Body of pancreas (tissue), 4 donors: Measurements from ENCODE around the gene SYF2.
A peak's percentile ranks its signal among the peaks of the same experiment; 100 is the strongest.

Experiments
- POLR2A ChIP-seq, 3 donors: fragments of 450-650 bp; IDR thresholded peaks; one replicate each; pipeline ENCODE4 v1.6.1; 2016; ENCODE audit warnings: antibody characterized with exemption in 3 of 3, mild to moderate bottlenecking in 2 of 3
- TF ChIP-seq, protein P1 (sequence below), 7 experiments: fragments of 450-650 bp in 4 of 7; fragments of 200-600 bp in 3 of 7; sonication (generic) in 3 of 7; IDR thresholded peaks; one replicate each; pipeline ENCODE4 v1.5.1; 2016 to 2019; ENCODE audit warnings: antibody characterized with exemption in 7 of 7

DNA sequence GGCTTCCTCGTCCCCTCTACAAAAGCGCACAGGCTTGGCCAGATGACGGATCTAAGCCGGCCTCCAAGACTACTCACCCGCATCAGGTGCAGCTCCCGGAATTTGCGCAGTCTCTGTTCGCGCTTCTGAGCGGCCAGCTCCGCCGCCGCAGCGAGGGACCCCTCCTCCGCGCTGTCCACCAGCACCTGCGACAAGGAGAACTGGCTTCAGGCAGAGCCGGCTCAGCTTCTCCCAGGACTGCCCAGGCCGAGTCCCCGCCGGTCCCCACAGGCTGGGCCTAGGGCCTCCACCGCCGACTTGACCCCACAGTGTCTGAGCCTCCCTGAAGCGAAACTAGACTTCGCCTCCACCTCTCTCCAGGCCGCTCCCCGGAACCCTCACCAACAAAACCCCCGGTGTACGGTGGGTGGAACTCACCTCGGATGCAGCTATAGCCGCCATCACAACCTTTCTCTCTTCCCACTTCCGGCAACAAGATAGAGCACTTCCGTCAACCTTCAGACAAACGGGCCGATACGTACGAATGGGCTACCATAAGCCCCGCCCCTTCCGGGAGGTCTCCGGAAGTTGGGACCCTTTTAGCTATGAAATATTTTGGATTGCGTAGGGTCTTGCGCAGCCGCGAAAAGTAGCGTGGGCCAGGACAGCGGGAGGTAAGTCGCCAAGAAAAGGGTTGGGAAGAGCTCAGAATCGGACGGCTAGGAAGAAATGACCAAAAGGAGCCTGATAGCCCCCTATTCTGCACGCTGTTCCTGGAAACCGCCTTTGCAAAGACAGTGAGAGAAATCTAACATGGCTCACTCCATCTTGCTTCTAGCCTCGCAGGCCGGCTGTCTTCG, at the start of gene SYF2:
- TF ChIP-seq, protein P1, sequence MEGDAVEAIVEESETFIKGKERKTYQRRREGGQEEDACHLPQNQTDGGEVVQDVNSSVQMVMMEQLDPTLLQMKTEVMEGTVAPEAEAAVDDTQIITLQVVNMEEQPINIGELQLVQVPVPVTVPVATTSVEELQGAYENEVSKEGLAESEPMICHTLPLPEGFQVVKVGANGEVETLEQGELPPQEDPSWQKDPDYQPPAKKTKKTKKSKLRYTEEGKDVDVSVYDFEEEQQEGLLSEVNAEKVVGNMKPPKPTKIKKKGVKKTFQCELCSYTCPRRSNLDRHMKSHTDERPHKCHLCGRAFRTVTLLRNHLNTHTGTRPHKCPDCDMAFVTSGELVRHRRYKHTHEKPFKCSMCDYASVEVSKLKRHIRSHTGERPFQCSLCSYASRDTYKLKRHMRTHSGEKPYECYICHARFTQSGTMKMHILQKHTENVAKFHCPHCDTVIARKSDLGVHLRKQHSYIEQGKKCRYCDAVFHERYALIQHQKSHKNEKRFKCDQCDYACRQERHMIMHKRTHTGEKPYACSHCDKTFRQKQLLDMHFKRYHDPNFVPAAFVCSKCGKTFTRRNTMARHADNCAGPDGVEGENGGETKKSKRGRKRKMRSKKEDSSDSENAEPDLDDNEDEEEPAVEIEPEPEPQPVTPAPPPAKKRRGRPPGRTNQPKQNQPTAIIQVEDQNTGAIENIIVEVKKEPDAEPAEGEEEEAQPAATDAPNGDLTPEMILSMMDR (IDR thresholded peaks at IDR 0.05), result no peak
- TF ChIP-seq POLR2A (IDR thresholded peaks at IDR 0.05), result peak in 2 of 3 donors; percentile 70 to 74
